Pancreas (tissue), 10 donors: ENCODE measurements around the gene TUBD1. TPM values are rescaled to one million over a fixed set of nuclear protein-coding genes. Genes with fewer than 3 reads are reported as not detected.

Source experiments
- ATAC-seq, 4 donors: fragments of 200-7000 bp; cut with Tn5 transposase; one replicate each; pipeline versions ENCODE4 v1.8.0 to v1.9.1; 2020; ENCODE audit warnings: mild to moderate bottlenecking in 4 of 4, moderate library complexity in 4 of 4
- DNase-seq, 6 donors: peaks; one replicate each; pipeline ENCODE4 v3.0.0-alpha.2; 2020
- FAIRE-seq: peaks from 2 replicates; lab custom pipeline; 2012; peaks lifted over from hg19 to GRCh38; lab: Jason Lieb, UNC
- H3K27ac ChIP-seq, 4 donors: fragments of 200-600 bp; sonication (generic); 1 replicate in 3 of 4; 2 replicates in 1 of 4; pipeline versions ENCODE4 v1.5.0 to v1.8.0; 2020
- H3K27me3 ChIP-seq, 4 donors: fragments of 200-600 bp; one replicate each; pipeline ENCODE4 v1.8.0; 2021
- H3K36me3 ChIP-seq, 3 donors: fragments of 200-600 bp; sonication (generic) in 1 of 3; one replicate each; pipeline versions ENCODE4 v1.5.0 to v1.8.0; 2020 to 2021
- H3K4me1 ChIP-seq, 3 donors: fragments of 200-600 bp; one replicate each; pipeline ENCODE4 v1.8.0; 2021
- H3K4me3 ChIP-seq, 4 donors: fragments of 200-600 bp; sonication (generic) in 2 of 4; one replicate each; pipeline versions ENCODE4 v1.5.0 to v1.8.0; 2020 to 2021
- H3K9me3 ChIP-seq, 4 donors: fragments of 200-600 bp; one replicate each; pipeline ENCODE4 v1.8.0; 2021
- CTCF ChIP-seq, 4 donors: fragments of 200-600 bp; sonication (generic) in 3 of 4; IDR thresholded peaks; one replicate each; pipeline versions ENCODE4 v1.5.0 to v1.8.0; 2021; ENCODE audit warnings: antibody characterized with exemption in 4 of 4
- WGBS, 2 donors: extraction: QIAGEN DNeasy Blood & Tissue Kit; methylation state at CpG; one replicate each; pipeline ENCODE4 v1.1.7; 2013; 5-methylcytosine and 5-hydroxymethylcytosine counted together
- intact Hi-C, 3 donors: fragments of 100-400 bp; cut with DNase I; formaldehyde crosslinking; loops; one replicate each; pipeline versions ENCODE4 v1.11.1 to v1.14.2; 2022
- polyA plus RNA-seq, 2 donors: library from polyadenylated mRNA; stranded (reverse); fragments of 200-250 nt; gene quantifications; one replicate each; pipeline ENCODE4 v1.2.3, GENCODE V29; 2013
- total RNA-seq, 6 donors: library from RNA; stranded (reverse); fragmentation: NEBNext Ultra II Directional in 4 of 6; extraction: Animal tissue kit (Norgen Biotek cat#: 25700) in 4 of 6; gene quantifications; one replicate each; pipeline versions ENCODE4 v1.2.1 to v1.2.4, GENCODE V29; 2021 to 2023
- donor health status: healthy with polysubstance abuse.
- donor health status: DM: no; HTN: no; CAD: no; lungs with moderate emphysema.
- donor health status: DM: no; HTN: no; CAD: no.
- donor health status: control.
- donor health status: control.
- donor health status: Bipolar disorder and iron deficiency.
- donor health status: DM: yes; HTN: yes; CAD: no.
- donor health status: DM: no; HTN: no; CAD: no.
- donor health status: DM: no; HTN: no; CAD: no.
- donor health status: DM: yes; HTN: yes; CAD: no.

The TUBD1 gene
- total and polyA plus RNA-seq, 8 donors: 3.4 to 8.5 (median 6.6) TPM

- H3K27me3 ChIP-seq: no peaks in the 10 kb centered on the region
- no peak for ATAC-seq
- DNase-seq: no peak
- TF ChIP-seq CTCF (IDR thresholded peaks at IDR 0.05): no peak
- FAIRE-seq: no peak
- no peaks in the 10 kb centered on the region for H3K9me3 ChIP-seq
- H3K36me3 ChIP-seq: peaks cover 0 to 54% (median 10%) of the 10 kb centered on the region in 3 donors
- no peaks in the 10 kb centered on the region for H3K4me1 ChIP-seq
- no peak overlapping the region for H3K4me3 ChIP-seq
- intact Hi-C loops: loop anchor here in 1 of 3 donors (10.0 kb wide), 1 partner anchor 128 kb away; no protein-coding TSS in a partner anchor
- H3K27ac ChIP-seq: no peak overlapping the region
Measured at GRCh38 chr17:59916446-59916845, 23.7 kb upstream of the TUBD1 start.

GRCh38 chr17:59914274-59914854, 21.6 kb upstream of the TUBD1 start:
- FAIRE-seq (peak; percentile 90), DNase-seq (no peak), ATAC-seq (peak; percentile 54 to 84 (median 79))
- WGBS, 2 donors: 78 to 79% methylated on average over 1 of the region's 1 CpG
- Histone ChIP-seq H3K4me3 (no peak overlapping the region), H3K27ac (no peak overlapping the region), H3K27me3 (no peaks in the 10 kb centered on the region), H3K4me1 (peaks cover 0 to 5% (median 0%) of the 10 kb centered on the region in 3 donors), H3K9me3 (no peaks in the 10 kb centered on the region), H3K36me3 (peaks cover 0 to 59% (median 8%) of the 10 kb centered on the region in 3 donors)
- intact Hi-C loops: loop anchor here in 1 of 3 donors (10.0 kb wide), 1 partner anchor 130 kb away; no protein-coding TSS in a partner anchor
- TF ChIP-seq CTCF (IDR thresholded peaks at IDR 0.05): peak; percentile 42 to 54 (median 48)

- ATAC-seq (no peak), DNase-seq (no peak), FAIRE-seq (no peak)
- Histone ChIP-seq H3K9me3 (no peaks in the 10 kb centered on the region), H3K4me1 (peaks cover 0 to 5% (median 0%) of the 10 kb centered on the region in 3 donors), H3K36me3 (peaks cover 0 to 5% (median 0%) of the 10 kb centered on the region in 3 donors), H3K27ac (no peak overlapping the region), H3K27me3 (no peaks in the 10 kb centered on the region), H3K4me3 (no peak overlapping the region)
- 87 to 91% methylated on average over 3 of the region's 3 CpGs for WGBS, 2 donors
- TF ChIP-seq CTCF (IDR thresholded peaks at IDR 0.05): no peak
- intact Hi-C loops: no loop called here
Measured at GRCh38 chr17:59907467-59907866, 14.7 kb upstream of the TUBD1 start.

- intact Hi-C loops: no loop called here
Measured at GRCh38 chr17:59903455-59903854, 10.7 kb upstream of the TUBD1 start.

More at GRCh38 chr17:59903455-59903854, 10.7 kb upstream of the TUBD1 start:
- DNase-seq (no peak), FAIRE-seq (no peak), ATAC-seq (no peak)
- Histone ChIP-seq H3K9me3 (no peaks in the 10 kb centered on the region), H3K4me3 (no peak overlapping the region), H3K27me3 (no peaks in the 10 kb centered on the region), H3K36me3 (no peaks in the 10 kb centered on the region), H3K4me1 (no peaks in the 10 kb centered on the region), H3K27ac (no peak overlapping the region)
- no peak for TF ChIP-seq CTCF (IDR thresholded peaks at IDR 0.05)
- WGBS, 2 donors: 85 to 87% methylated on average over 2 of the region's 2 CpGs
